ENCODE data around the gene FGF6. TPM values are rescaled to one million over a fixed set of nuclear protein-coding genes. Genes with fewer than 3 reads are reported as not detected.

FGF6 gene
- total and polyA plus RNA-seq, 4 donors: not detected

GRCh38 chr12:4490973-4491372, 45.4 kb upstream of the FGF6 start:
- peaks cover 0 to 35% (median 18%) of the 10 kb centered on the region in 4 donors for H3K36me3 ChIP-seq (ENCODE audit: control insufficient read depth in 4 of 4, insufficient read depth in 3 of 4, low read depth in 1 of 4, low read length in 3 of 4)
- H3K27ac ChIP-seq (ENCODE audit: low read depth in 1 of 2, low read length in 2 of 2): no peak overlapping the region
- H3K4me3 ChIP-seq (ENCODE audit: low read depth in 1 of 3, low read length in 3 of 3): no peak overlapping the region
- no peaks in the 10 kb centered on the region for H3K4me1 ChIP-seq (ENCODE audit: control insufficient read depth in 4 of 4, insufficient read depth in 4 of 4, low read length in 3 of 4)
- 97% methylated on average over 1 of the region's 1 CpG for WGBS
- H3K9me3 ChIP-seq (ENCODE audit: control insufficient read depth in 4 of 4, low read length in 3 of 4): no peaks in the 10 kb centered on the region
- H3K9ac ChIP-seq (ENCODE audit: low read depth in 1 of 2, low read length in 2 of 2): no peak overlapping the region
- DNase-seq (ENCODE audit: low spot score): no peak
- H3K27me3 ChIP-seq (ENCODE audit: control insufficient read depth in 4 of 4, insufficient read depth in 4 of 4, low read length in 3 of 4): no peaks in the 10 kb centered on the region
- TF ChIP-seq REST (IDR thresholded peaks at IDR 0.05): no peak
- no peak for TF ChIP-seq FOXA1 (IDR thresholded peaks at IDR 0.05)
- no peak for TF ChIP-seq HNF4G (IDR thresholded peaks at IDR 0.05)
- no peak for TF ChIP-seq ZBTB33 (IDR thresholded peaks at IDR 0.05)
- no peak for TF ChIP-seq NR2F2 (IDR thresholded peaks at IDR 0.05)
- no peak for TF ChIP-seq GABPA (IDR thresholded peaks at IDR 0.05 in 1 of 2, conservative IDR thresholded peaks at IDR 0.05 in 1 of 2)
- TF ChIP-seq SP1 (IDR thresholded peaks at IDR 0.05): no peak
- TF ChIP-seq FOXA2 (IDR thresholded peaks at IDR 0.05): no peak
- TF ChIP-seq, protein P1, sequence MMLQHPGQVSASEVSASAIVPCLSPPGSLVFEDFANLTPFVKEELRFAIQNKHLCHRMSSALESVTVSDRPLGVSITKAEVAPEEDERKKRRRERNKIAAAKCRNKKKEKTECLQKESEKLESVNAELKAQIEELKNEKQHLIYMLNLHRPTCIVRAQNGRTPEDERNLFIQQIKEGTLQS (IDR thresholded peaks at IDR 0.05): no peak
- TF ChIP-seq RXRA (IDR thresholded peaks at IDR 0.05): no peak
- TF ChIP-seq HNF4A (conservative IDR thresholded peaks at IDR 0.05): no peak
- TF ChIP-seq YY1 (IDR thresholded peaks at IDR 0.05): no peak
- no peak for TF ChIP-seq JUND (IDR thresholded peaks at IDR 0.05)
- TF ChIP-seq, protein P2, sequence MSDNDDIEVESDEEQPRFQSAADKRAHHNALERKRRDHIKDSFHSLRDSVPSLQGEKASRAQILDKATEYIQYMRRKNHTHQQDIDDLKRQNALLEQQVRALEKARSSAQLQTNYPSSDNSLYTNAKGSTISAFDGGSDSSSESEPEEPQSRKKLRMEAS (IDR thresholded peaks at IDR 0.05): no peak
- no peak for TF ChIP-seq RAD21 (IDR thresholded peaks at IDR 0.05)
- no peak for TF ChIP-seq TAF1 (conservative IDR thresholded peaks at IDR 0.05)

- H3K9ac ChIP-seq (ENCODE audit: low read depth in 1 of 2, low read length in 2 of 2): no peak overlapping the region
- no peak overlapping the region for H3K4me3 ChIP-seq (ENCODE audit: low read depth in 1 of 3, low read length in 3 of 3)
- no peaks in the 10 kb centered on the region for H3K4me1 ChIP-seq (ENCODE audit: control insufficient read depth in 4 of 4, insufficient read depth in 4 of 4, low read length in 3 of 4)
- no peak overlapping the region for H3K27ac ChIP-seq (ENCODE audit: low read depth in 1 of 2, low read length in 2 of 2)
- TF ChIP-seq RXRA (IDR thresholded peaks at IDR 0.05) (no peak), SP1 (IDR thresholded peaks at IDR 0.05) (no peak), NR2F2 (IDR thresholded peaks at IDR 0.05) (no peak), HNF4A (conservative IDR thresholded peaks at IDR 0.05) (no peak), GABPA (IDR thresholded peaks at IDR 0.05 in 1 of 2, conservative IDR thresholded peaks at IDR 0.05 in 1 of 2) (no peak), REST (IDR thresholded peaks at IDR 0.05) (no peak), FOXA1 (IDR thresholded peaks at IDR 0.05) (no peak), JUND (IDR thresholded peaks at IDR 0.05) (no peak), CTCF (IDR thresholded peaks at IDR 0.05; ENCODE audit: low read depth, low read length, missing input control) (no peak), RAD21 (IDR thresholded peaks at IDR 0.05) (no peak)
- TF ChIP-seq, protein P2 (IDR thresholded peaks at IDR 0.05): no peak
- no peak for DNase-seq (ENCODE audit: low spot score)
- H3K36me3 ChIP-seq (ENCODE audit: control insufficient read depth in 4 of 4, insufficient read depth in 3 of 4, low read depth in 1 of 4, low read length in 3 of 4): peaks cover 0 to 29% (median 16%) of the 10 kb centered on the region in 4 donors
- no peaks in the 10 kb centered on the region for H3K9me3 ChIP-seq (ENCODE audit: control insufficient read depth in 4 of 4, low read length in 3 of 4)
- 97% methylated on average over 2 of the region's 2 CpGs for WGBS
- no peaks in the 10 kb centered on the region for H3K27me3 ChIP-seq (ENCODE audit: control insufficient read depth in 4 of 4, insufficient read depth in 4 of 4, low read length in 3 of 4)
Observed at GRCh38 chr12:4489556-4489955, 43.9 kb upstream of the FGF6 start.

Measured in liver (tissue), 9 donors.